AG04449 (cell line): ENCODE measurements around the gene RUNX1.

ENCODE experiments used
- CTCF ChIA-PET: fragments of 350-600 bp; formaldehyde crosslinking; extraction: SDS; loops from one replicate; lab custom pipeline; 2021; ENCODE audit warnings: antibody characterized with exemption; lab: Yijun Ruan, JAX
- POLR2A ChIA-PET: fragments of 400-600, 350-600 bp; formaldehyde crosslinking; extraction: SDS; loops from one replicate; lab custom pipeline; 2020; ENCODE audit warnings: antibody characterized with exemption, inconsistent platforms; lab: Yijun Ruan, JAX
- DNase-seq: peaks from one replicate; pipeline ENCODE4 v3.0.0-alpha.2; 2010; ENCODE audit warnings: low read depth, low spot score
- H3K4me3 ChIP-seq: 2 replicates; pipeline ENCODE4 v1.5.1; 2011; ENCODE audit warnings: low read depth, mild to moderate bottlenecking, control low read depth, low read length
- TF ChIP-seq, protein P1 (sequence below): IDR thresholded peaks from one replicate; pipeline ENCODE4 v1.5.1; 2011; ENCODE audit warnings: mild to moderate bottlenecking, moderate library complexity, low read length, control low read depth, inconsistent platforms; ENCODE audit not compliant: insufficient read depth; ENCODE audit errors: missing control alignments

The RUNX1 gene

DNA sequence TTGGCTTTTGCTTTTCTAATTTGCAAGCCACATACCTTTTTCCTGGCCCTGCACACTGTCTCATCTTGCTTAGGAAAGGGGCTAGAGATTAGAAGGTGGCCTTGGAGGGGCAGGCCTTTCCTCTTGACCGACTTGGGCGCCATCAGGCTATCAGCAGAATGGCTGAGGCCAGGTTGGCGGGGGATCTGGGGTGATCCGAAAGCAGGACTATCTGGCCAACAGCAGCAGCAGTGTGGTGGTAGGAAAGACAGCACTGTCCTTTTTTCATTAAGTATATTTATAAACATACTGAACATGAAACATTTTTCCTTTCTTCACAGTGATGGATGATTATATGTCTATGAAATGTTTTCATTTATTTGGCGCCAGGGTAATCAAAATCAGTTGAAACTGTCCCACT, 23.5 kb upstream of the RUNX1 start:
- no peak overlapping the region for H3K4me3 ChIP-seq
- no peak for DNase-seq
- CTCF ChIA-PET: interaction anchor here (1.0 to 1.4 kb wide), 3 partner anchors 21 to 160 kb away, joined by 3 read pairs; no protein-coding TSS in a partner anchor
- TF ChIP-seq, protein P1, sequence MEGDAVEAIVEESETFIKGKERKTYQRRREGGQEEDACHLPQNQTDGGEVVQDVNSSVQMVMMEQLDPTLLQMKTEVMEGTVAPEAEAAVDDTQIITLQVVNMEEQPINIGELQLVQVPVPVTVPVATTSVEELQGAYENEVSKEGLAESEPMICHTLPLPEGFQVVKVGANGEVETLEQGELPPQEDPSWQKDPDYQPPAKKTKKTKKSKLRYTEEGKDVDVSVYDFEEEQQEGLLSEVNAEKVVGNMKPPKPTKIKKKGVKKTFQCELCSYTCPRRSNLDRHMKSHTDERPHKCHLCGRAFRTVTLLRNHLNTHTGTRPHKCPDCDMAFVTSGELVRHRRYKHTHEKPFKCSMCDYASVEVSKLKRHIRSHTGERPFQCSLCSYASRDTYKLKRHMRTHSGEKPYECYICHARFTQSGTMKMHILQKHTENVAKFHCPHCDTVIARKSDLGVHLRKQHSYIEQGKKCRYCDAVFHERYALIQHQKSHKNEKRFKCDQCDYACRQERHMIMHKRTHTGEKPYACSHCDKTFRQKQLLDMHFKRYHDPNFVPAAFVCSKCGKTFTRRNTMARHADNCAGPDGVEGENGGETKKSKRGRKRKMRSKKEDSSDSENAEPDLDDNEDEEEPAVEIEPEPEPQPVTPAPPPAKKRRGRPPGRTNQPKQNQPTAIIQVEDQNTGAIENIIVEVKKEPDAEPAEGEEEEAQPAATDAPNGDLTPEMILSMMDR: no peak
- POLR2A ChIA-PET: no interaction called here

DNA sequence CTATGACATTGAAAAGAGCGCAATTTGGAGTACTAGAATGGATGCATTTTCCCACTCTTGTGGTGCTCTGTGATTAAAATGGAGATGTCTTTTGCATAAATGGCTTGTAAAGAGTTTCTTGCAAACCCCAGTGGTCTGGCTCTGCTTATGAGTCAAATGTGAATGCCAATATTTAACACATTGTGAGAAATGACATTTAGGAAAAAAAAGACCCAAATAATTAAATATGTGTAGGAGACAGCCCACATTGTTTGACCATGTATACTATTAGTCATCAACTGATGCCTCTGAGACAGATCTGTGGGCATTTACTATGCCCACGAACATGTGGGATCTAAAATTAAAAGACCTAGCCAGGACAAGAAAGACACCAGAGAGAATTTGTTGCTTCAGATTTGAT, 22.2 kb upstream of the RUNX1 start:
- POLR2A ChIA-PET: no interaction called here
- no peak for DNase-seq
- TF ChIP-seq, protein P1: no peak
- no peak overlapping the region for H3K4me3 ChIP-seq
- CTCF ChIA-PET: no interaction called here

DNA sequence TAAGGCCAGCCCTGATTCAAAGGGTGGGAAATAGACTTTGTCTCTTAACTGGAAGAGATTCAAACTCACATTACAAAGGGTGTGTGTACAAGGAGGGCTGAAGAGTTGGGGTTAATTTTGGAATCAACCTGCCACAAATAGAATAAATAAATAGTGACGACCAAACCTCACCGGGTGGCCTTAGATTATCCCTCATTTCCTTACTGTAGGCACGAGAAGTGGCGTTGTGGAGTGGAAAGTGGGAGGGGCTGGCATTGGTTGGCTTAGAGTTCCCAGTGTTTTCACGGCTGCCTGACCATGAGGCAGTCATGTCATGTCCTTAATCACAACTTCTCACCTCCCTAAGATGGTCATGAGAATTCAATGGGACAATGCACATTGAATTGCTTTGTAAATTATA, 21.3 kb upstream of the RUNX1 start:
- H3K4me3 ChIP-seq: no peak overlapping the region
- DNase-seq: no peak
- ChIA-PET POLR2A (no interaction called here), CTCF (no interaction called here)
- TF ChIP-seq, protein P1: no peak

DNA sequence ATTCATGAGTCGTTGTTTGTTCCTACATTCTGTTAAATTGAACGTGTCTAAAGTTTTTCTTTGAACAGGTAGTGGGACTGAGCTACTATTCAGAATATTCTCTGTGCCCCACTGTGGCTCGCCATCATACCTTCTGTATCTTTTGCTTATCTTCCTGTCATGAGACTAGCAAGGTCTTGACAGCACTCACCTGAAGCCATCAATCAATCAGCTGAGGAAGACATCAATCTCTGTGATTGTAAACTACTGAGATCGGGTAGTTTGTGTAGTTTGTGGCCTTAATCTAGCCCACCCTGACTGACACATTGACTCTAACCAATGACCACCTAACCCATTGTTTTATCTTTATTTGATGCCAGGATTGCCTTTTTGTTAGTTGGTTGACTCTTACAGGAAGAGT, 17.7 kb upstream of the RUNX1 start:
- TF ChIP-seq, protein P1: no peak
- CTCF ChIA-PET: interaction anchor here (0.9 to 2.0 kb wide), 2 partner anchors 15 to 17 kb away, joined by 3 to 6 read pairs; no protein-coding TSS in a partner anchor
- POLR2A ChIA-PET: no interaction called here
- no peak for DNase-seq
- no peak overlapping the region for H3K4me3 ChIP-seq

DNA sequence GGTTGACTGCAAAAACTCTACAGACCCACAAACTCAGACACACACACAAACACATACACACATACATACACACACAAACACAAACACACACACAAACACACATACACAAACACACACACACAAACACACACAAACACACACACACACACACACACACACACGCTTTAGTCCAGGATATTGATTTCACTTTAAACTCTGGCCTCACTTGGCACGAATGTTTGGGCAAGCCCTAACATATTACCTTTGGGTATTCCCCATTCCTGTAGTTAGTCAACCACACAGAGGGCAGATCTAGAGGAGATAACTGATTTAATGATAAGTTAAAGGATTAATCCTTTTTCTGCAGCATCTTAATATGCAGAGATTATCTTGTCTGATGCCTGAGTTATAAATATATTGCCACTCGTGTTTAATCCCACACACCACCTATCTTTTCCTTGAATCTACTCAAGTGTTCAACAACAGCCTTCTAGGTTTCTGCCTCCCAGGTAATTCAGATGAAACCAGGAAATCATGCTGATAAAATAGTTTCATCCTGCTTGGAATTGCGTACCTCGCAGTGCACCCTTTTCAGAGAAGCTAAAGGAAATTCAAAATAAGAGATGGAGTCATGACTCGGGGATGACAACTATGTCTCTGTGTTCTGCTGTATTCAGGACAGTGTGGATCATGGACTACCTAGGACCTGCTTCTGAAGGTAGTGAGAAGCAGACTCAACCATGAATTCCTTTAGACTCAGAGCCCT, 14.5 kb upstream of the RUNX1 start:
- ChIA-PET POLR2A (no interaction called here), CTCF (no interaction called here)
- H3K4me3 ChIP-seq: no peak overlapping the region
- TF ChIP-seq, protein P1: no peak
- no peak for DNase-seq

DNA sequence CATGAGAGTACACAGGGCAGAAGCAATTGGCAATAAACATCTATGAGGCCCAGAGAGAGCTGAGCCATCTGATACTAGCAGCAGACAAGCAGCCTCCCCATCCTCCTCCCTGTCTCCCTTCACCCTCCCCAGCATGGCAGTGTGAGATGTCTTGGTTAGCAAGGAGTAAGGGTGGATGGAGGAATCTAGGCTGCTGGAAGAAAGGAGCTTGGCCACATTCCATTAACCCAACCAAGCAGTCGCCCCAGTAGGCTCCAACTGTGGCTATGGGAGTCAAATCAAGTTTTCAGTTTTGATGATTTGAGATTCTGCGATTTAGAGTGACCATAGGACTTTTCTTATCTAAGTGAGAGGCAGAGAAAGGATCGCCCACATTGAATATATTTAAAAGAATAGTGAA, 12.9 kb upstream of the RUNX1 start:
- DNase-seq: no peak
- ChIA-PET CTCF (no interaction called here), POLR2A (no interaction called here)
- H3K4me3 ChIP-seq: no peak overlapping the region
- TF ChIP-seq, protein P1: no peak
